Naive thymus-derived CD4-positive, alpha-beta T cell (primary cell): ENCODE data around the gene CDK5RAP2. TPM values are rescaled to one million over a fixed set of nuclear protein-coding genes. Genes with fewer than 3 reads are reported as not detected.
"Not testable (repeated sequence)": the region's sequence is repeated elsewhere in the genome, so short reads cannot be mapped to it uniquely, and the experiment has no call there.

Source experiments
- ATAC-seq: fragments of 150-1000 bp; cut with Tn5 transposase; 2 replicates; pipeline ENCODE4 v1.10.0; 2021; ENCODE audit warnings: mild to moderate bottlenecking, moderate library complexity
- CTCF ChIA-PET: fragments of 350-600 bp; sonication (Branson Sonifier 250); formaldehyde crosslinking; loops from one replicate; lab custom pipeline; 2021; ENCODE audit warnings: antibody characterized with exemption; lab: Charles Lee
- POLR2A ChIA-PET: fragments of 350-600 bp; sonication (Branson Sonifier 250); formaldehyde crosslinking; loops from one replicate; lab custom pipeline; 2021; ENCODE audit warnings: antibody characterized with exemption, inconsistent platforms; lab: Charles Lee
- DNase-seq, 9 donors: peaks; one replicate each; pipeline versions ENCODE4 v3.0.0 to v3.0.0-alpha.2; 2020 to 2022; ENCODE audit warnings: mixed read lengths in 1 of 9
- H3K27ac ChIP-seq: one replicate; pipeline ENCODE4 v1.7.0; 2013; ENCODE audit warnings: mild to moderate bottlenecking, low read depth, low read length, moderate library complexity
- H3K27me3 ChIP-seq, 2 donors: one replicate each; pipeline ENCODE4 v1.7.0; 2013; ENCODE audit warnings: low read length in 2 of 2, mild to moderate bottlenecking in 2 of 2, moderate library complexity in 2 of 2; ENCODE audit not compliant: control insufficient read depth in 2 of 2, insufficient read depth in 2 of 2
- H3K36me3 ChIP-seq, 3 experiments: 1 replicate in 2 of 3; 2 replicates in 1 of 3; pipeline ENCODE4 v1.7.0; 2013; ENCODE audit warnings: low read length in 3 of 3, mild to moderate bottlenecking in 3 of 3, moderate library complexity in 1 of 3; ENCODE audit not compliant: insufficient read depth in 3 of 3, control insufficient read depth in 2 of 3
- H3K4me1 ChIP-seq, 2 donors: one replicate each; pipeline ENCODE4 v1.7.0; 2013; ENCODE audit warnings: low read length in 2 of 2, mild to moderate bottlenecking in 2 of 2, moderate library complexity in 1 of 2; ENCODE audit not compliant: control insufficient read depth in 2 of 2, insufficient read depth in 2 of 2
- H3K4me3 ChIP-seq: 2 replicates; pipeline ENCODE4 v1.7.0; 2013; ENCODE audit warnings: mild to moderate bottlenecking, low read length
- H3K9me3 ChIP-seq, 3 experiments: 1 replicate in 2 of 3; 2 replicates in 1 of 3; pipeline ENCODE4 v1.7.0; 2013; ENCODE audit warnings: low read length in 3 of 3; ENCODE audit not compliant: control insufficient read depth in 2 of 3
- H3K27ac Mint-ChIP-seq, 9 donors: one replicate each; pipeline ENCODE4 v1.8.0; 2020 to 2022; ENCODE audit warnings: mixed read lengths in 9 of 9, mild to moderate bottlenecking in 8 of 9, moderate library complexity in 5 of 9, inconsistent platforms in 2 of 9
- H3K27me3 Mint-ChIP-seq, 5 donors: one replicate each; pipeline ENCODE4 v1.8.0; 2021 to 2022; ENCODE audit warnings: mixed read lengths in 5 of 5, mild to moderate bottlenecking in 1 of 5
- H3K36me3 Mint-ChIP-seq, 5 donors: one replicate each; pipeline ENCODE4 v1.8.0; 2020 to 2022; ENCODE audit warnings: mixed read lengths in 5 of 5, mild to moderate bottlenecking in 3 of 5, inconsistent platforms in 1 of 5
- H3K4me1 Mint-ChIP-seq, 7 donors: one replicate each; pipeline ENCODE4 v1.8.0; 2020 to 2022; ENCODE audit warnings: mixed read lengths in 7 of 7, mild to moderate bottlenecking in 3 of 7, inconsistent platforms in 1 of 7
- H3K4me3 Mint-ChIP-seq, 10 donors: one replicate each; pipeline ENCODE4 v1.8.0; 2020 to 2022; ENCODE audit warnings: mild to moderate bottlenecking in 10 of 10, mixed read lengths in 10 of 10, moderate library complexity in 6 of 10, inconsistent platforms in 2 of 10
- H3K9me3 Mint-ChIP-seq, 11 donors: one replicate each; pipeline ENCODE4 v1.8.0; 2020 to 2022; ENCODE audit warnings: mixed read lengths in 11 of 11, mild to moderate bottlenecking in 4 of 11, inconsistent platforms in 1 of 11, moderate library complexity in 1 of 11
- intact Hi-C, 2 donors: fragments of 100-400 bp; cut with micrococcal nuclease; formaldehyde crosslinking; loops; one replicate each; pipeline ENCODE4 v1.15.1; 2023
- polyA plus RNA-seq, 2 donors: library from polyadenylated mRNA; unstranded; fragments of 300-500 nt; fragmentation: Illumina TruSeq; gene quantifications; one replicate each; pipeline ENCODE4 v1.2.3, GENCODE V29; 2021
- total RNA-seq, 6 experiments: library from RNA in 5 of 6; stranded (reverse) in 5 of 6; gene quantifications; 1 replicate in 5 of 6; 2 replicates in 1 of 6; pipeline ENCODE4 v1.2.3 and lab custom pipeline; 2021 to 2026

Gene CDK5RAP2
- total and polyA plus RNA-seq, 7 experiments from 2014 or later = 23.7 to 98.1 (median 66.7) TPM

DNA sequence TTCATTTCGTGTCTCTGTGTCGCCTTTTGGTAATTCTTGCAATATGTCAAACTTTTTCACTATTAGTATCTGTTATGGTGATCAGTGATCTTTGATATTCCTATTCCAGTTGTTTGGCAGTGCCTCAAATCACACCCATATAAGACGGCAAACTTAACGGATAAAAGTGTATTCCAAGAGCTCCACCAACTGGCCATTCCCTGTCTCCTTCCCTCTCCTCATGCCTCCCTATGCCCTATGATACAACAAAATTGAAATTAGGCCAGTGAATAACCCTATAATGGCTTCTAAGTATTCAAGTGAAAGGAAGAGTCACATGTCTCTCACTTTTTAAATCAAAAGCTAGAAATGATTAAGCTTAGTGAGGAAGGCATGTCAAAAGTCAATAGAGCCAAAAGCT is 74.8 kb downstream of the CDK5RAP2 start:
- Mint-ChIP-seq H3K9me3 (peaks cover 0 to 19% (median 2%) of the 10 kb centered on the region in 11 donors), H3K27me3 (no peaks in the 10 kb centered on the region), H3K36me3 (peaks cover 32 to 93% (median 78%) of the 10 kb centered on the region in 5 donors), H3K27ac (peak overlapping the region in 1 of 9 donors; percentile 16), H3K4me1 (peaks cover 0 to 9% (median 6%) of the 10 kb centered on the region in 7 donors), H3K4me3 (no peak overlapping the region)
- Histone ChIP-seq H3K36me3 (peaks cover 0 to 50% (median 3%) of the 10 kb centered on the region in 3 experiments), H3K4me1 (no peaks in the 10 kb centered on the region), H3K27ac (no peak overlapping the region), H3K4me3 (no peak overlapping the region), H3K9me3 (no peaks in the 10 kb centered on the region), H3K27me3 (no peaks in the 10 kb centered on the region)
- POLR2A ChIA-PET = no interaction called here
- CTCF ChIA-PET = no interaction called here
- ATAC-seq (no peak), DNase-seq (no peak)
- intact Hi-C loops = no loop called here

DNA sequence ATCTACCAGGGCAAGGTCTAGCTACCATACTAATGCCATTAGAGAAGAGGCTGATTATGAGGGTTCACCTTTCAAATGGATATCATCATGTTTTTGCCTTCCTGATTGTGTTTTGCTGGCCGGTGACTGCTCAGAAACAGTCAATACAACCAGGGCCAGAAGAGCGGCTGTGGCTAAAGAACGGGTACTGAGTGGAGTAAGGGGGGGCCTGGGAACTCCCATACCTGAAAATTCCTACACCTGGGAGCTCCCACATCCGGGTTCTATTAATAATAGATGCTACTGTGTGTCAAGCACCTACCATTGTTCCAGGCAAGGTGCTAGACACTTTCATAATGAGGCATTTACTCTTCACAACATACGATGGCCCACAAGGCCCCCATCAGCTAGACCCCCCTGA is 79.2 kb downstream of the CDK5RAP2 start:
- H3K27ac ChIP-seq = no peak overlapping the region
- H3K4me3 Mint-ChIP-seq = no peak overlapping the region
- no peaks in the 10 kb centered on the region for H3K27me3 Mint-ChIP-seq
- H3K4me3 ChIP-seq = no peak overlapping the region
- intact Hi-C loops = no loop called here
- peaks cover 0 to 9% (median 6%) of the 10 kb centered on the region in 7 donors for H3K4me1 Mint-ChIP-seq
- POLR2A ChIA-PET = no interaction called here
- H3K36me3 ChIP-seq = peaks cover 0 to 42% (median 3%) of the 10 kb centered on the region in 3 experiments
- CTCF ChIA-PET = interaction anchor here (0.6 kb wide), 2 partner anchors 59 to 898 kb away, joined by 3 read pairs; no protein-coding TSS in a partner anchor
- H3K9me3 Mint-ChIP-seq = peaks cover 0 to 10% (median 3%) of the 10 kb centered on the region in 11 donors
- peak overlapping the region in 1 of 9 donors; percentile 66 for H3K27ac Mint-ChIP-seq
- ATAC-seq (no peak), DNase-seq (no peak)
- H3K36me3 Mint-ChIP-seq = peaks cover 12 to 76% (median 60%) of the 10 kb centered on the region in 5 donors
- no peaks in the 10 kb centered on the region for H3K4me1 ChIP-seq
- no peaks in the 10 kb centered on the region for H3K27me3 ChIP-seq
- no peaks in the 10 kb centered on the region for H3K9me3 ChIP-seq

DNA sequence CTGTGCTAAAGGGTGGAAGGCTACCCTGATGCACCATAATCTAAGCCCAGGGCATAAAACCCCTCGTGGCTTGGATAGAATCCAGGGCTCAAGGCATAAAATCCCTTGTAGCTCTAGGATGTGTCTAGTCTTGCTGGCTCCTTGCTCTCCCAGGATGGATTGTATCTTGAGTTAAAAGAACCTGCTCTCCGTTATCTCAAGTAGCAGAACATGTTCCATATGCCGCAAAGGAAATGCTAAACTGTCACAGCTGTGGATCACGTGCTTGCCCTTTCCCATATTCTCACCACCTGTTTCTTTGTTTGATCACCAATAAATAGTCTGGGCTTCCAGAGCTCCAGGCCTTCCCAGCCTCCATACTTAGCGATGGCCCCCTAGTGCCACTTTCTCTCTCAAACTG is 82.1 kb downstream of the CDK5RAP2 start:
- Mint-ChIP-seq H3K4me1 (peaks cover 0 to 11% (median 5%) of the 10 kb centered on the region in 7 donors), H3K36me3 (peaks cover 16 to 64% (median 53%) of the 10 kb centered on the region in 5 donors)
- intact Hi-C loops = not testable (repeated sequence)

DNA sequence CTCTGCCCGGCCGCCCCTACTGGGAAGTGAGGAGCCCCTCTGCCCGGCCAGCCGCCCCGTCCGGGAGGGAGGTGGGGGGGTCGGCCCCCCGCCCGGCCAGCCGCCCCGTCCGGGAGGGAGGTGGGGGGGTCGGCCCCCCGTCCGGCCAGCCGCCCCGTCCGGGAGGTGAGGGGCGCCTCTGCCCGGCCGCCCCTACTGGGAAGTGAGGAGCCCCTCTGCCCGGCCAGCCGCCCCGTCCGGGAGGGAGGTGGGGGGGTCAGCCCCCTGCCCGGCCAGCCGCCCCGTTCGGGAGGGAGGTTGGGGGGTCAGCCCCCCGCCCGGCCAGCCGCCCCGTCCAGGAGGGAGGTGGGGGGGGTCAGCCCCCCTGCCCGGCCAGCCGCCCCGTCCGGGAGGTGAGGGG is 83.5 kb downstream of the CDK5RAP2 start:
- POLR2A ChIA-PET, H3K4me3 Mint-ChIP-seq, CTCF ChIA-PET, ATAC-seq, H3K9me3 ChIP-seq, intact Hi-C loops, H3K27ac Mint-ChIP-seq, H3K27ac ChIP-seq, H3K27me3 Mint-ChIP-seq, H3K4me1 ChIP-seq, H3K27me3 ChIP-seq, H3K4me3 ChIP-seq, H3K36me3 ChIP-seq, DNase-seq: not testable (repeated sequence)
- Mint-ChIP-seq H3K4me1 (peaks cover 0 to 11% (median 4%) of the 10 kb centered on the region in 7 donors), H3K36me3 (peaks cover 5 to 56% (median 39%) of the 10 kb centered on the region in 5 donors), H3K9me3 (peaks cover 0 to 17% (median 4%) of the 10 kb centered on the region in 11 donors)

More for the DNA sequence above, 82.1 kb downstream of the CDK5RAP2 start:
- H3K9me3 ChIP-seq, H3K27ac Mint-ChIP-seq, POLR2A ChIA-PET, H3K4me3 ChIP-seq, ATAC-seq, H3K4me3 Mint-ChIP-seq, H3K27me3 Mint-ChIP-seq, CTCF ChIA-PET, DNase-seq, H3K27ac ChIP-seq, H3K27me3 ChIP-seq, H3K4me1 ChIP-seq: not testable (repeated sequence)
- peaks cover 0 to 18% (median 3%) of the 10 kb centered on the region in 3 experiments for H3K36me3 ChIP-seq
- H3K9me3 Mint-ChIP-seq = peaks cover 0 to 17% (median 4%) of the 10 kb centered on the region in 11 donors

DNA sequence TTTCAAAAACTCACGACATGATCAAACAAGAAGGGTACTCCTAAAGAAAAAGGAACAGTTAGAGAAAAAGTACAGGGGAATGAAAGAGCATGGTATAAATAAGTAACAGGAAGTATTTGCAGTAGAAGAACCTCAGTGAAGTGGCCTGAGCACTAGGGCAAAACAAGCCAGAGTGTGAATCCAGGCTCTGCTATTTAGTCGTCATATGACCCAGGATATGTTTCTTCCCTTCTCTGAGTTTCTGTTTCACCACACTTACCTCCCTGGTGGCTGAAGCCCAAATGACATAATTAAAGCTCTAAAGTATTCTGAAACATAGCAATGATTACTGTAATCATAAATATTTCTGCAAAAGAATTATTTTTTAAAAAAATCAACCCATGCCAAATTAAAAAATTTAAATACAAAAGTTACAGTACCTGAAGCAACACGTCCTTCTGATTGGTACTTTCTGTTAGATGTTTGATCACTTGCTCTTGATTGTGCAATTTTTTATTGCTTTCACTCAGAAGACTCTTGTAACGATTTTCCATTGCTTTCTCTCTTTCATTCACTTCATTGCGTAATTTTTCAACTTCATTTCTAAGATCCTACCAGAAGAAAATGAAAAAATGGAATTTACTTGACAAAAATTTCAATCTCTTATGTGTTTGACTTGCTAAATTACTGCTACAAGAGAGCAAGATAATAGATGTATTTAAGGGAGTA is 88.9 kb downstream of the CDK5RAP2 start:
- H3K27me3 ChIP-seq = no peaks in the 10 kb centered on the region
- peaks cover 0 to 8% (median 2%) of the 10 kb centered on the region in 11 donors for H3K9me3 Mint-ChIP-seq
- peaks cover 26 to 73% (median 42%) of the 10 kb centered on the region in 5 donors for H3K36me3 Mint-ChIP-seq
- H3K36me3 ChIP-seq = peaks cover 0 to 46% (median 4%) of the 10 kb centered on the region in 3 experiments
- H3K4me3 Mint-ChIP-seq = no peak overlapping the region
- ATAC-seq (peak; percentile 70), DNase-seq (no peak)
- H3K27ac ChIP-seq = no peak overlapping the region
- ChIA-PET POLR2A (no interaction called here), CTCF (no interaction called here)
- H3K9me3 ChIP-seq = no peaks in the 10 kb centered on the region
- no peaks in the 10 kb centered on the region for H3K27me3 Mint-ChIP-seq
- peak overlapping the region in 1 of 9 donors; percentile 30 for H3K27ac Mint-ChIP-seq
- H3K4me1 ChIP-seq = no peaks in the 10 kb centered on the region
- peaks cover 0 to 11% (median 5%) of the 10 kb centered on the region in 7 donors for H3K4me1 Mint-ChIP-seq
- intact Hi-C loops = no loop called here
- H3K4me3 ChIP-seq = no peak overlapping the region

DNA sequence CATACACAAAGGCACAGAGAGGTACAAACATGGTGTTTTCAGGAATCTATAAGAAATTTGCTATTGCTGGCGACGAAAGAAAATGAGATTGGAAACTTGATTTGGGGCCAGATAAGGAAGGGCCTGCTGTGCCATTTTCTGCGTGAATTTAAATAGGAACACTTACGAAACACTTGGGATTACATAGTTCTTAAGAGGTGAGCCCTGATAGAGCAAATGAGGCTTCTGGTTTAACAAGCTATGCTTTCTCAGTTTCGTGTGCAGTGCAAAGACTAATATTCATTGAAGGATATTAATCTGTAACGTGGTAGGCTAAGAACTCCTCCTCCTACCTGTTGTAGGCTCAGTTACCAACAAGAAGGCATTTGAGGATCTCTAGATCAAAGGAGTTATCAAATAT is 93.1 kb downstream of the CDK5RAP2 start:
- no peak overlapping the region for H3K4me3 ChIP-seq
- CTCF ChIA-PET = no interaction called here
- H3K27me3 ChIP-seq = no peaks in the 10 kb centered on the region
- POLR2A ChIA-PET = no interaction called here
- ATAC-seq (no peak), DNase-seq (no peak)
- Mint-ChIP-seq H3K36me3 (peaks cover 23 to 82% (median 44%) of the 10 kb centered on the region in 5 donors), H3K4me1 (peaks cover 0 to 10% (median 0%) of the 10 kb centered on the region in 7 donors), H3K27ac (no peak overlapping the region), H3K4me3 (no peak overlapping the region), H3K9me3 (no peaks in the 10 kb centered on the region), H3K27me3 (no peaks in the 10 kb centered on the region)
- intact Hi-C loops = no loop called here
- H3K9me3 ChIP-seq = no peaks in the 10 kb centered on the region
- no peak overlapping the region for H3K27ac ChIP-seq
- peaks cover 0 to 73% (median 8%) of the 10 kb centered on the region in 3 experiments for H3K36me3 ChIP-seq
- no peaks in the 10 kb centered on the region for H3K4me1 ChIP-seq
